Liver (tissue), 2 donors: Measurements from ENCODE around the gene ACD.

Experiments
- TF ChIP-seq, protein P1 (sequence below): IDR thresholded peaks from 2 replicates; pipeline ENCODE4 v1.6.1; 2016; ENCODE audit warnings: antibody characterized with exemption, mild to moderate bottlenecking
- TF ChIP-seq, protein P2 (sequence below): fragments of 150-350 bp; IDR thresholded peaks from 2 replicates; pipeline ENCODE4 v1.5.1; 2017; ENCODE audit warnings: improper control_type of control experiment, low read depth, low read length; ENCODE audit not compliant: missing input control
- donor health status: healthy.

DNA sequence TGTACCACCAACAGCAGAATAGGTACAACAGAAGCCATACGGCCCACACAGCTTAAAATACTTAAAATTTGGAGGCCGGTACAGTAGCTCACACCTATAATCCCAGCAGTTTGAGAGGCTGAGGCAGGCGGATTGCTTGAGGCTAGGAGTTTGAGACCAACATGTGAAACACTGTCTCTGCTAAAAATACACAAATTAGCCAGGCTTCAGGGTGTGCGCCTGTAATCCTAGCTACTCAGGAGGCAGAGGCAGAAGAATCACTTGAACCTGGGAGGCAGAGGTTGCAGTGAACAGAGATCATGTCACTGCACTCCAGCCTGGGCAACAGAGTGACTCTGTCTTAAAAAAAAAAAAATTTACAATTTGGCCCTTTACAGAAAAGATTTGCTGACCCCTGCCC is 42.1 kb upstream of the ACD start:
- TF ChIP-seq, protein P1, sequence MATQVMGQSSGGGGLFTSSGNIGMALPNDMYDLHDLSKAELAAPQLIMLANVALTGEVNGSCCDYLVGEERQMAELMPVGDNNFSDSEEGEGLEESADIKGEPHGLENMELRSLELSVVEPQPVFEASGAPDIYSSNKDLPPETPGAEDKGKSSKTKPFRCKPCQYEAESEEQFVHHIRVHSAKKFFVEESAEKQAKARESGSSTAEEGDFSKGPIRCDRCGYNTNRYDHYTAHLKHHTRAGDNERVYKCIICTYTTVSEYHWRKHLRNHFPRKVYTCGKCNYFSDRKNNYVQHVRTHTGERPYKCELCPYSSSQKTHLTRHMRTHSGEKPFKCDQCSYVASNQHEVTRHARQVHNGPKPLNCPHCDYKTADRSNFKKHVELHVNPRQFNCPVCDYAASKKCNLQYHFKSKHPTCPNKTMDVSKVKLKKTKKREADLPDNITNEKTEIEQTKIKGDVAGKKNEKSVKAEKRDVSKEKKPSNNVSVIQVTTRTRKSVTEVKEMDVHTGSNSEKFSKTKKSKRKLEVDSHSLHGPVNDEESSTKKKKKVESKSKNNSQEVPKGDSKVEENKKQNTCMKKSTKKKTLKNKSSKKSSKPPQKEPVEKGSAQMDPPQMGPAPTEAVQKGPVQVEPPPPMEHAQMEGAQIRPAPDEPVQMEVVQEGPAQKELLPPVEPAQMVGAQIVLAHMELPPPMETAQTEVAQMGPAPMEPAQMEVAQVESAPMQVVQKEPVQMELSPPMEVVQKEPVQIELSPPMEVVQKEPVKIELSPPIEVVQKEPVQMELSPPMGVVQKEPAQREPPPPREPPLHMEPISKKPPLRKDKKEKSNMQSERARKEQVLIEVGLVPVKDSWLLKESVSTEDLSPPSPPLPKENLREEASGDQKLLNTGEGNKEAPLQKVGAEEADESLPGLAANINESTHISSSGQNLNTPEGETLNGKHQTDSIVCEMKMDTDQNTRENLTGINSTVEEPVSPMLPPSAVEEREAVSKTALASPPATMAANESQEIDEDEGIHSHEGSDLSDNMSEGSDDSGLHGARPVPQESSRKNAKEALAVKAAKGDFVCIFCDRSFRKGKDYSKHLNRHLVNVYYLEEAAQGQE, result no peak
- TF ChIP-seq, protein P2, sequence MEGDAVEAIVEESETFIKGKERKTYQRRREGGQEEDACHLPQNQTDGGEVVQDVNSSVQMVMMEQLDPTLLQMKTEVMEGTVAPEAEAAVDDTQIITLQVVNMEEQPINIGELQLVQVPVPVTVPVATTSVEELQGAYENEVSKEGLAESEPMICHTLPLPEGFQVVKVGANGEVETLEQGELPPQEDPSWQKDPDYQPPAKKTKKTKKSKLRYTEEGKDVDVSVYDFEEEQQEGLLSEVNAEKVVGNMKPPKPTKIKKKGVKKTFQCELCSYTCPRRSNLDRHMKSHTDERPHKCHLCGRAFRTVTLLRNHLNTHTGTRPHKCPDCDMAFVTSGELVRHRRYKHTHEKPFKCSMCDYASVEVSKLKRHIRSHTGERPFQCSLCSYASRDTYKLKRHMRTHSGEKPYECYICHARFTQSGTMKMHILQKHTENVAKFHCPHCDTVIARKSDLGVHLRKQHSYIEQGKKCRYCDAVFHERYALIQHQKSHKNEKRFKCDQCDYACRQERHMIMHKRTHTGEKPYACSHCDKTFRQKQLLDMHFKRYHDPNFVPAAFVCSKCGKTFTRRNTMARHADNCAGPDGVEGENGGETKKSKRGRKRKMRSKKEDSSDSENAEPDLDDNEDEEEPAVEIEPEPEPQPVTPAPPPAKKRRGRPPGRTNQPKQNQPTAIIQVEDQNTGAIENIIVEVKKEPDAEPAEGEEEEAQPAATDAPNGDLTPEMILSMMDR, result no peak
